Endothelial cell of umbilical vein (primary cell): ENCODE measurements around the gene ZNF396. TPM values are rescaled to one million over a fixed set of nuclear protein-coding genes. Genes with fewer than 3 reads are reported as not detected.

Source experiments
- BruUV-seq: library from RNA; stranded (reverse); fragments of 400-500 nt; replicated peaks from 2 replicates; lab custom pipeline; 2021; lab: Mats Ljungman, UMichigan
- CTCF ChIA-PET: fragments of 300-600, 350-600 bp; sonication (Branson Sonifier 250); formaldehyde crosslinking; loops from one replicate; lab custom pipeline; 2021; ENCODE audit warnings: antibody characterized with exemption, inconsistent platforms; lab: Charles Lee
- POLR2A ChIA-PET: fragments of 300-600, 350-600 bp; sonication (Branson Sonifier 250); formaldehyde crosslinking; loops from one replicate; lab custom pipeline; 2021; ENCODE audit warnings: antibody characterized with exemption, inconsistent platforms; lab: Charles Lee
- DNase-seq: peaks from one replicate; pipeline ENCODE4 v3.0.0-alpha.2; 2011; ENCODE audit warnings: low read depth, low spot score
- FAIRE-seq: peaks from 2 replicates; lab custom pipeline; 2011; peaks lifted over from hg19 to GRCh38; lab: Jason Lieb, UNC
- H2AFZ ChIP-seq: 2 replicates; pipeline ENCODE4 v1.6.0; 2012; ENCODE audit warnings: low read depth, low read length, control low read depth, inconsistent platforms
- H3K27ac ChIP-seq: 2 replicates; pipeline ENCODE4 v1.5.1; 2011; ENCODE audit warnings: low read depth, mild to moderate bottlenecking, control low read depth, low read length, moderate library complexity; ENCODE audit not compliant: insufficient read depth
- H3K27me3 ChIP-seq, 2 experiments: 2 replicates each; pipeline versions ENCODE4 v1.6.0 to v1.6.1; 2011; ENCODE audit warnings: low read length in 2 of 2, mixed read lengths in 1 of 2; ENCODE audit not compliant: control insufficient read depth in 2 of 2, insufficient read depth in 2 of 2
- H3K36me3 ChIP-seq, 2 experiments: 2 replicates in 1 of 2; 3 replicates in 1 of 2; pipeline ENCODE4 v1.5.1; 2011; ENCODE audit warnings: low read length in 2 of 2, mild to moderate bottlenecking in 1 of 2, moderate library complexity in 1 of 2; ENCODE audit not compliant: control insufficient read depth in 2 of 2, insufficient read depth in 2 of 2; ENCODE audit errors: extremely low read depth in 1 of 2
- H3K4me1 ChIP-seq: 3 replicates; pipeline ENCODE4 v1.5.1; 2011; ENCODE audit warnings: mild to moderate bottlenecking, low read length; ENCODE audit not compliant: control insufficient read depth, insufficient read depth; ENCODE audit errors: extremely low read depth
- H3K4me2 ChIP-seq: 2 replicates; pipeline ENCODE4 v1.6.1; 2011; ENCODE audit warnings: low read length, control low read depth, mixed read lengths; ENCODE audit not compliant: insufficient read depth
- H3K4me3 ChIP-seq, 3 experiments: fragments of 200-600 bp in 1 of 3; sonication (generic), shearing (Covaris generic) in 1 of 3; replicated peaks in 1 of 3; 2 replicates each; pipeline ENCODE4 v1.5.1; 2011 to 2016; ENCODE audit warnings: control low read depth in 3 of 3, low read length in 3 of 3, mild to moderate bottlenecking in 2 of 3, inconsistent platforms in 1 of 3, low read depth in 1 of 3, moderate library complexity in 1 of 3; ENCODE audit not compliant: insufficient read depth in 1 of 3
- H3K79me2 ChIP-seq: 2 replicates; pipeline ENCODE4 v1.6.0; 2012; ENCODE audit warnings: low read length, inconsistent platforms; ENCODE audit not compliant: control insufficient read depth, insufficient read depth
- H3K9ac ChIP-seq: replicated peaks from 2 replicates; pipeline ENCODE3; 2011; ENCODE audit warnings: low read length, control low read depth; ENCODE audit not compliant: insufficient read depth; ENCODE audit errors: extremely low read depth
- H3K9me1 ChIP-seq: replicated peaks from 3 replicates; pipeline ENCODE4 v1.6.0; 2011; ENCODE audit warnings: mild to moderate bottlenecking, low read length; ENCODE audit not compliant: control insufficient read depth, insufficient read depth; ENCODE audit errors: extremely low read depth
- H3K9me3 ChIP-seq: replicated peaks from 2 replicates; pipeline ENCODE4 v1.5.1; 2012; ENCODE audit warnings: low read length, inconsistent platforms; ENCODE audit not compliant: control insufficient read depth, insufficient read depth
- H4K20me1 ChIP-seq: replicated peaks from 2 replicates; pipeline ENCODE3; 2011; ENCODE audit warnings: mild to moderate bottlenecking, low read length; ENCODE audit not compliant: control insufficient read depth, insufficient read depth; ENCODE audit errors: extremely low read depth
- EZH2 ChIP-seq: IDR thresholded peaks from 2 replicates; pipeline ENCODE4 v1.6.1; 2012; ENCODE audit warnings: borderline replicate concordance, low read depth, mild to moderate bottlenecking, moderate library complexity, low read length, inconsistent platforms; ENCODE audit not compliant: severe bottlenecking
- FOS ChIP-seq: IDR thresholded peaks from 2 replicates; pipeline ENCODE4 v1.6.1; 2011; ENCODE audit warnings: mild to moderate bottlenecking, low read length, moderate library complexity, borderline replicate concordance; ENCODE audit not compliant: insufficient read depth
- GATA2 ChIP-seq: IDR thresholded peaks from 2 replicates; pipeline ENCODE4 v1.7.0; 2011; ENCODE audit warnings: low read depth, mild to moderate bottlenecking, moderate library complexity, mixed read lengths, low read length; ENCODE audit not compliant: insufficient read length, insufficient read depth
- JUN ChIP-seq: IDR thresholded peaks from 2 replicates; pipeline ENCODE4 v1.6.1; 2011; ENCODE audit warnings: borderline replicate concordance, low read depth; ENCODE audit not compliant: insufficient read length, insufficient read depth
- MYC ChIP-seq: IDR thresholded peaks from one replicate; pipeline ENCODE4 v1.6.1; 2011; ENCODE audit warnings: mild to moderate bottlenecking, low read depth, low read length
- POLR2A ChIP-seq: IDR thresholded peaks from 2 replicates; pipeline ENCODE4 v1.6.1; 2012; ENCODE audit warnings: low read depth, mild to moderate bottlenecking, control low read depth, low read length
- POLR2AphosphoS5 ChIP-seq: IDR thresholded peaks from 2 replicates; pipeline ENCODE4 v1.6.1; 2012; ENCODE audit warnings: low read depth, mild to moderate bottlenecking, control low read depth, low read length, moderate library complexity; ENCODE audit not compliant: insufficient read depth
- dilution Hi-C: fragments of 300-500 bp; cut with MboI; formaldehyde crosslinking; loops from one replicate; pipeline ENCODE4 v1.15.0; 2019; ENCODE audit warnings: low sequenced_read_pairs; ENCODE audit not compliant: extremely low pct_ligation_motif_present
- intact Hi-C: fragments of 100-400 bp; cut with micrococcal nuclease; formaldehyde crosslinking; loops from one replicate; pipeline ENCODE4 v1.10.0; 2022
- polyA plus RNA-seq, 4 experiments: library from polyadenylated mRNA; depleted of rRNA in 3 of 4; stranded (reverse) in 3 of 4; unstranded in 1 of 4; fragments of >200 nt; gene quantifications; 2 replicates each; pipeline versions ENCODE4 v1.2.1 to v1.2.3, GENCODE V29; 2011 to 2012; ENCODE audit warnings: missing spikeins in 1 of 4
- total RNA-seq: library from RNA; stranded (reverse); gene quantifications from 2 replicates; pipeline ENCODE4 v1.2.3, GENCODE V29; 2021
- TF ChIP-seq, protein P1 (sequence below): IDR thresholded peaks from 2 replicates; pipeline ENCODE4 v1.6.1; 2011; ENCODE audit not compliant: insufficient read depth, insufficient read length
- TF ChIP-seq, protein P2 (sequence below), 2 donors: IDR thresholded peaks; 1 replicate in 1 of 2; 2 replicates in 1 of 2; pipeline ENCODE4 v1.5.1; 2011; ENCODE audit warnings: low read length in 2 of 2, mild to moderate bottlenecking in 2 of 2, moderate library complexity in 2 of 2, control low read depth in 1 of 2, inconsistent platforms in 1 of 2, low read depth in 1 of 2; ENCODE audit not compliant: insufficient read depth in 1 of 2; ENCODE audit errors: extremely low read depth in 1 of 2

Gene ZNF396
- total and polyA plus RNA-seq, 2 donors (not counting 3 experiments of a cell fraction or from before 2014, with no cell fraction given): 0.28 to 0.44 TPM

DNA sequence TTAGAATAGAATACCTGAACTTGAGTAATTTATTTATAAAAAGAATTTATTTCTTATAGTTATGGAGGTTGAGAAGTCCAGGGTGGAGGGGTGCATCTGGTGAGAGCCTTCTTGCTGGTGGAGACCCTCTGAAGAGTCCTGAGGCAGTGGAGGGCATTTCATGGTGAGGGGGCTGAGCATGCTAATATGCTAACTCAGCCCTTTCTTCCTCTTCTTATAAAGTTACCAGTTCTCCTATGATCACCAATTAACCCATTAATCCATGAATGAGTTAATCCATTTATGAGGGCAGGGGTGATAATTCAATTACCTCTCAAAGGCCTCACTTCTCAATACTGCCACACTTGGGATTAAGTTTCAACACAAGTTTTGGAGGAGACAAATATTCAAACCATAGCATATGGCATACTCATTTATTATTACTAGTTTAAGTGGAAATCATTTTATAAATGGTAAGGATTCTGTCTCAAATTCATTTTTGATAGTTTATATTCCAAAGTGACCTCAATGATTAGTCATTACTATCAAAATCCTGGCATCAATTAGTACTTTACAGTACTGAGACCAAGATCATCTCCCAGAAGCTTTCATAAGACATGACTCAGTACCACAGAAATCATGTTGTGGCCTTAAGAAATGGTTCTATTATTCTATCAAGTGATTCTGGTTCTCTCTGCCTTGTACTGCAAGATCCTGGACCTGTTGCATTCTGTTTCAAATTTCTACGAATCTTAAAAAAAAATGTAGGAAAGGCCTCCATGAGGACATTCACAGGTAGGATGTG lies 5.5 kb downstream of the ZNF396 start:
- BruUV-seq: no TSS peak

More for the DNA sequence above, 5.5 kb downstream of the ZNF396 start:
- no peak overlapping the region for H3K4me2 ChIP-seq
- no peaks in the 10 kb centered on the region for H3K79me2 ChIP-seq
- peaks cover 0 to 1% of the 10 kb centered on the region in 2 experiments for H3K27me3 ChIP-seq
- no peak overlapping the region for H3K27ac ChIP-seq
- no peak overlapping the region for H3K9ac ChIP-seq
- H3K4me3 ChIP-seq: no peak overlapping the region
- dilution Hi-C loops: no loop called here
- peaks cover 5% of the 10 kb centered on the region for H3K4me1 ChIP-seq
- H4K20me1 ChIP-seq: no peaks in the 10 kb centered on the region
- no peak overlapping the region for H2AFZ ChIP-seq
- DNase-seq (no peak), FAIRE-seq (no peak)
- no peaks in the 10 kb centered on the region for H3K9me1 ChIP-seq
- TF ChIP-seq, protein P1, sequence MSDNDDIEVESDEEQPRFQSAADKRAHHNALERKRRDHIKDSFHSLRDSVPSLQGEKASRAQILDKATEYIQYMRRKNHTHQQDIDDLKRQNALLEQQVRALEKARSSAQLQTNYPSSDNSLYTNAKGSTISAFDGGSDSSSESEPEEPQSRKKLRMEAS: no peak
- TF ChIP-seq POLR2A: no peak
- no peak for TF ChIP-seq EZH2
- TF ChIP-seq FOS: no peak
- TF ChIP-seq JUN: no peak
- TF ChIP-seq POLR2AphosphoS5: no peak
- no peak for TF ChIP-seq MYC
- TF ChIP-seq, protein P2, sequence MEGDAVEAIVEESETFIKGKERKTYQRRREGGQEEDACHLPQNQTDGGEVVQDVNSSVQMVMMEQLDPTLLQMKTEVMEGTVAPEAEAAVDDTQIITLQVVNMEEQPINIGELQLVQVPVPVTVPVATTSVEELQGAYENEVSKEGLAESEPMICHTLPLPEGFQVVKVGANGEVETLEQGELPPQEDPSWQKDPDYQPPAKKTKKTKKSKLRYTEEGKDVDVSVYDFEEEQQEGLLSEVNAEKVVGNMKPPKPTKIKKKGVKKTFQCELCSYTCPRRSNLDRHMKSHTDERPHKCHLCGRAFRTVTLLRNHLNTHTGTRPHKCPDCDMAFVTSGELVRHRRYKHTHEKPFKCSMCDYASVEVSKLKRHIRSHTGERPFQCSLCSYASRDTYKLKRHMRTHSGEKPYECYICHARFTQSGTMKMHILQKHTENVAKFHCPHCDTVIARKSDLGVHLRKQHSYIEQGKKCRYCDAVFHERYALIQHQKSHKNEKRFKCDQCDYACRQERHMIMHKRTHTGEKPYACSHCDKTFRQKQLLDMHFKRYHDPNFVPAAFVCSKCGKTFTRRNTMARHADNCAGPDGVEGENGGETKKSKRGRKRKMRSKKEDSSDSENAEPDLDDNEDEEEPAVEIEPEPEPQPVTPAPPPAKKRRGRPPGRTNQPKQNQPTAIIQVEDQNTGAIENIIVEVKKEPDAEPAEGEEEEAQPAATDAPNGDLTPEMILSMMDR (IDR thresholded peaks at IDR 0.05; ENCODE audit: extremely low read depth in 1 of 2, insufficient read depth in 1 of 2, low read depth in 1 of 2, low read length in 2 of 2): no peak
- no peak for TF ChIP-seq GATA2
- no peaks in the 10 kb centered on the region for H3K36me3 ChIP-seq
- ChIA-PET CTCF (interaction anchor here (1.1 kb wide), 1 partner anchor 15 kb away, joined by 3 read pairs; no protein-coding TSS in a partner anchor), POLR2A (no interaction called here)
- intact Hi-C loops: no loop called here
- H3K9me3 ChIP-seq: no peaks in the 10 kb centered on the region
